OCI-LY7 (cell line): ENCODE data around the gene P4HTM. TPM values are rescaled to one million over a fixed set of nuclear protein-coding genes. Genes with fewer than 3 reads are reported as not detected.

ENCODE experiments used
- BruUV-seq: library from RNA; stranded (reverse); fragments of 400-500 nt; replicated peaks from 2 replicates; lab custom pipeline; 2021; lab: Mats Ljungman, UMichigan
- CTCF ChIA-PET: fragments of 300-600 bp; sonication (Branson Sonifier 250); formaldehyde crosslinking; loops from one replicate; lab custom pipeline; 2022; ENCODE audit warnings: antibody characterized with exemption; ENCODE audit not compliant: unreplicated experiment; lab: Charles Lee
- POLR2A ChIA-PET: fragments of 300-600 bp; sonication (Branson Sonifier 250); formaldehyde crosslinking; loops from one replicate; lab custom pipeline; 2022; ENCODE audit warnings: antibody characterized with exemption; lab: Charles Lee
- DNase-seq: peaks from one replicate; pipeline ENCODE4 v3.0.0-alpha.2; 2015; ENCODE audit warnings: low spot score
- H2AFZ ChIP-seq: fragments of 200-600 bp; sonication (generic), shearing (Covaris generic); 2 replicates; pipeline ENCODE4 v1.6.1; 2014; ENCODE audit warnings: mild to moderate bottlenecking, antibody characterized with exemption, low read length, moderate library complexity
- H3K27ac ChIP-seq: fragments of 200-600 bp; sonication (generic); 2 replicates; pipeline ENCODE4 v1.5.1; 2014; ENCODE audit warnings: mixed run types, low read depth, mild to moderate bottlenecking, moderate library complexity, low read length, inconsistent platforms; ENCODE audit not compliant: poor library complexity, severe bottlenecking
- H3K36me3 ChIP-seq: fragments of 200-600 bp; sonication (generic); 2 replicates; pipeline ENCODE4 v1.6.1; 2014; ENCODE audit warnings: mild to moderate bottlenecking, antibody characterized with exemption, low read length, moderate library complexity, mixed read lengths; ENCODE audit not compliant: insufficient read depth
- H3K4me1 ChIP-seq: fragments of 200-600 bp; sonication (generic); 2 replicates; pipeline ENCODE4 v1.5.1; 2014; ENCODE audit warnings: mild to moderate bottlenecking, low read length; ENCODE audit not compliant: insufficient read depth, poor library complexity, severe bottlenecking
- H3K4me2 ChIP-seq: fragments of 200-600 bp; sonication (generic); 2 replicates; pipeline ENCODE4 v1.6.1; 2014; ENCODE audit warnings: mild to moderate bottlenecking, low read length
- H3K4me3 ChIP-seq: fragments of 200-600 bp; sonication (generic); 2 replicates; pipeline ENCODE4 v1.5.1; 2014; ENCODE audit warnings: mild to moderate bottlenecking, low read depth, low read length; ENCODE audit not compliant: poor library complexity, severe bottlenecking
- H3K79me2 ChIP-seq: fragments of 200-600 bp; sonication (generic); 2 replicates; pipeline ENCODE4 v1.6.1; 2016; ENCODE audit warnings: low read depth, mild to moderate bottlenecking, low read length, moderate library complexity, mixed read lengths; ENCODE audit not compliant: insufficient read depth
- H3K9me2 ChIP-seq: fragments of 200-600 bp; sonication (generic); 2 replicates; pipeline ENCODE4 v1.6.1; 2016; ENCODE audit warnings: mild to moderate bottlenecking, low read length, mixed read lengths; ENCODE audit not compliant: insufficient read depth
- H3K9me3 ChIP-seq: fragments of 200-600 bp; sonication (generic); 2 replicates; pipeline ENCODE4 v1.6.1; 2014; ENCODE audit warnings: mild to moderate bottlenecking, mixed run types, low read length, mixed read lengths
- H4K20me1 ChIP-seq: fragments of 200-600 bp; sonication (generic); 2 replicates; pipeline ENCODE4 v1.6.1; 2014; ENCODE audit warnings: mild to moderate bottlenecking, antibody characterized with exemption, low read length, moderate library complexity, mixed read lengths; ENCODE audit not compliant: insufficient read depth
- CTCF ChIP-seq: fragments of 200-600 bp; sonication (generic); conservative IDR thresholded peaks from 2 replicates; pipeline ENCODE4 v1.5.1; 2014; ENCODE audit warnings: mild to moderate bottlenecking, antibody characterized with exemption, low read length, moderate library complexity, mixed read lengths
- EZH2phosphoT487 ChIP-seq: fragments of 200-600 bp; sonication (generic); IDR thresholded peaks from 2 replicates; pipeline ENCODE4 v1.6.1; 2018; ENCODE audit warnings: low read depth, borderline replicate concordance, mild to moderate bottlenecking, mixed run types, antibody characterized with exemption, low read length, moderate library complexity, mixed read lengths
- intact Hi-C: fragments of 100-400 bp; cut with micrococcal nuclease; formaldehyde crosslinking; loops from one replicate; pipeline ENCODE4 v1.10.0; 2022; ENCODE audit not compliant: unreplicated experiment
- total RNA-seq, 2 experiments: library from RNA; depleted of rRNA in 1 of 2; stranded (reverse); fragments of >200 nt in 1 of 2; shearing (Covaris generic) in 1 of 2; gene quantifications; 2 replicates each; pipeline ENCODE4 v1.2.3, GENCODE V29; 2014 to 2022

Gene P4HTM
- total RNA-seq, 2 experiments from 2014 or later: 36.9 to 45.3 TPM

GRCh38 chr3:48985831-48986376 lies 4.1 kb upstream of the P4HTM start:
- Histone ChIP-seq H4K20me1 (no peaks in the 10 kb centered on the region), H3K36me3 (peaks cover 51% of the 10 kb centered on the region), H3K4me1 (peaks cover 16% of the 10 kb centered on the region), H3K9me2 (no peaks in the 10 kb centered on the region), H2AFZ (no peak overlapping the region), H3K79me2 (no peaks in the 10 kb centered on the region; the same call in 1 of the 2 replicates), H3K4me2 (no peak overlapping the region), H3K27ac (no peak overlapping the region), H3K4me3 (no peak overlapping the region), H3K9me3 (no peaks in the 10 kb centered on the region)
- POLR2A ChIA-PET: no interaction called here
- DNase-seq: no peak
- TF ChIP-seq CTCF (no peak), EZH2phosphoT487 (no peak)
- CTCF ChIA-PET: no interaction called here
- intact Hi-C loops: no loop called here
- no TSS peak for BruUV-seq

DNA sequence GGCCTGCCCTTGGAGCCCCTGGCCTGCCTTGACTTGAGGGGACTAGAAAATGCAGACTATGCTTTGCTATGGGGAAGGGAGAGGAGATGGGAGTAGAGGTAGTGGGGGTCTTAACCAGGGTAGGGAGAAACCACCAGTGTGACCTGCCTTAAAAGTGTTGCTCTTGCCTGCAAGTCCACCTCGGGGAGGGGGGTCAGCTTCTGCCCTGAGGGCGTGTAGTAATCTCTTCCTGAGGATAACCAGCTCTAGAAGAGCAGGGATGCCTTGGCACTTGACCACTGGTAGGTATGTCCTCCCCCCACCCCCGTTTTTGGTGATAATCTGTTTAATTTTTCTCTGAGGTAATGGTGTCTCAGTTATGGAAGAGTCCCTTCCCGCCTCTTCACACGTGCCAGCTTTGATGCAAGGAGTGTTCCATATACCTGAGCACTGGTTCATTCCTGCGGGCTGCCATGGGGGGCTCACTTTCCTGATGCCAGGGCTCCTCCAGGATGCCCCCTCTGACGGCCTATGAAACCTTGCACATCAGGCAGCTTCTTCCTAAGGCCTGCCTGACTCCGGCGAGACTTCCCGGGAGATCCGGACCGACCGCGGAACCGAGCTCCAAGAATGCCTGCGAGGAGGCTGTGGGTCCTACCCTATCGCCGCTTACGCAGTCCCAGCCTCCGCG lies 780 bp upstream of the P4HTM start:
- H3K4me1 ChIP-seq: peaks cover 27% of the 10 kb centered on the region
- H3K27ac ChIP-seq: peak overlapping the region; percentile 46
- peak overlapping the region; percentile 83 for H2AFZ ChIP-seq
- peaks cover 17% of the 10 kb centered on the region; the same call in 1 of the 2 replicates for H3K36me3 ChIP-seq
- H3K4me2 ChIP-seq: peak overlapping the region; percentile 97
- ChIA-PET CTCF (interaction anchor here (0.6 to 1.4 kb wide), 3 partner anchors 18 to 357 kb away, joined by 3 to 7 read pairs (median 3); partner anchors contain the start of gene WDR6), POLR2A (interaction anchor here (0.6 to 2.9 kb wide), 6 partner anchors 18 to 40 kb away, joined by 3 to 15 read pairs (median 6); partner anchors contain the start of genes NDUFAF3 and WDR6)
- TF ChIP-seq CTCF (no peak), EZH2phosphoT487 (no peak)
- peak overlapping the region; percentile 84 for H3K4me3 ChIP-seq
- intact Hi-C loops: loop anchor here (2.0 kb wide), 1 partner anchor 32 kb away; no protein-coding TSS in a partner anchor
- BruUV-seq: TSS peak; percentile 56
- no peaks in the 10 kb centered on the region for H4K20me1 ChIP-seq
- H3K79me2 ChIP-seq: no peaks in the 10 kb centered on the region; the same call in 1 of the 2 replicates
- no peaks in the 10 kb centered on the region for H3K9me2 ChIP-seq
- H3K9me3 ChIP-seq: no peaks in the 10 kb centered on the region
- DNase-seq: peak; percentile 24
